GM12878 (cell line): Measurements from ENCODE around the gene NUP50. TPM values are rescaled to one million over a fixed set of nuclear protein-coding genes. Genes with fewer than 3 reads are reported as not detected.
A peak's percentile ranks its signal among the peaks of the same experiment; 100 is the strongest.

Experiments
- ATAC-seq: fragments of 200-7000 bp; cut with Tn5 transposase; 3 replicates; pipeline ENCODE4 v1.9.1; 2020; ENCODE audit warnings: mild to moderate bottlenecking, moderate library complexity
- BruUV-seq: library from RNA; stranded (reverse); fragments of 400-500 nt; replicated peaks from 2 replicates; lab custom pipeline; 2021; lab: Mats Ljungman, UMichigan
- CTCF ChIA-PET: fragments of 300-600 bp; sonication (Branson Sonifier 250); formaldehyde crosslinking; extraction: SDS; loops from one replicate; lab custom pipeline; 2021; ENCODE audit warnings: inconsistent platforms; lab: Yijun Ruan, JAX
- POLR2A ChIA-PET: fragments of 350-600 bp; formaldehyde crosslinking; extraction: SDS; loops from one replicate; lab custom pipeline; 2021; ENCODE audit warnings: inconsistent platforms; lab: Charles Lee
- RAD21 ChIA-PET: fragments of 300-600 bp; sonication (Branson Sonifier 250); formaldehyde crosslinking; loops from one replicate; lab custom pipeline; 2023; ENCODE audit warnings: antibody characterized with exemption; ENCODE audit not compliant: unreplicated experiment; lab: Charles Lee
- SMC1A ChIA-PET: fragments of 300-600 bp; sonication (Branson Sonifier 250); formaldehyde crosslinking; loops from one replicate; lab custom pipeline; 2023; ENCODE audit not compliant: unreplicated experiment, uncharacterized antibody; lab: Charles Lee
- DNase-seq: peaks from one replicate; pipeline ENCODE4 v3.0.0-alpha.2; 2011; ENCODE audit warnings: low read depth, low spot score
- FAIRE-seq: peaks from 3 replicates; lab custom pipeline; 2011; peaks lifted over from hg19 to GRCh38; lab: Jason Lieb, UNC
- H2AFZ ChIP-seq: 2 replicates; pipeline ENCODE4 v1.6.0; 2011; ENCODE audit warnings: low read depth, low read length, control low read depth; ENCODE audit not compliant: control insufficient read depth
- H3K27ac ChIP-seq: 2 replicates; pipeline ENCODE4 v1.5.1; 2011; ENCODE audit warnings: control low read depth; ENCODE audit not compliant: control insufficient read depth, insufficient read depth
- H3K27me3 ChIP-seq, 2 experiments: replicated peaks in 1 of 2; 2 replicates each; pipeline versions ENCODE4 v1.6.0 to v1.6.1; 2011; ENCODE audit warnings: low read length in 1 of 2; ENCODE audit not compliant: control insufficient read depth in 2 of 2, insufficient read depth in 2 of 2
- H3K36me3 ChIP-seq, 2 experiments: 2 replicates each; pipeline ENCODE4 v1.5.1; 2011; ENCODE audit warnings: low read length in 1 of 2; ENCODE audit not compliant: control insufficient read depth in 2 of 2, insufficient read depth in 2 of 2
- H3K4me1 ChIP-seq: 2 replicates; pipeline ENCODE4 v1.6.1; 2011; ENCODE audit warnings: mild to moderate bottlenecking, low read length, moderate library complexity, mixed read lengths; ENCODE audit not compliant: control insufficient read depth, insufficient read depth
- H3K4me2 ChIP-seq: 2 replicates; pipeline ENCODE4 v1.6.0; 2011; ENCODE audit warnings: control low read depth; ENCODE audit not compliant: control insufficient read depth, insufficient read depth
- H3K4me3 ChIP-seq: fragments of 200-600 bp; sonication (generic); 2 replicates; pipeline ENCODE4 v1.5.1; 2016
- H3K79me2 ChIP-seq: 2 replicates; pipeline ENCODE4 v1.6.0; 2011; ENCODE audit warnings: low read length; ENCODE audit not compliant: control insufficient read depth, insufficient read depth
- H3K9ac ChIP-seq: 2 replicates; pipeline ENCODE4 v1.8.0; 2011; ENCODE audit warnings: low read length, control low read depth, mixed read lengths; ENCODE audit not compliant: control insufficient read depth, insufficient read depth
- H3K9me3 ChIP-seq: replicated peaks from 3 replicates; pipeline ENCODE4 v1.5.1; 2011; ENCODE audit warnings: mild to moderate bottlenecking, low read length; ENCODE audit not compliant: control insufficient read depth, insufficient read depth
- H4K20me1 ChIP-seq: 2 replicates; pipeline ENCODE4 v1.6.0; 2011; ENCODE audit not compliant: control insufficient read depth, insufficient read depth
- BHLHE40 ChIP-seq, 2 experiments: fragments of 450-650 bp in 1 of 2; IDR thresholded peaks; 2 replicates each; pipeline ENCODE4 v1.6.1; 2011 to 2017; ENCODE audit warnings: low read depth in 2 of 2, borderline replicate concordance in 1 of 2, improper control_type of control experiment in 1 of 2, low read length in 1 of 2, mild to moderate bottlenecking in 1 of 2
- CREM ChIP-seq: IDR thresholded peaks from 2 replicates; pipeline ENCODE4 v1.6.1; 2014; ENCODE audit warnings: antibody characterized with exemption, low read depth
- HDGF ChIP-seq: fragments of 450-650 bp; IDR thresholded peaks from 2 replicates; pipeline ENCODE4 v1.6.1; 2016; ENCODE audit warnings: antibody characterized with exemption
- IRF4 ChIP-seq: IDR thresholded peaks from 2 replicates; pipeline ENCODE4 v1.6.1; 2011; ENCODE audit warnings: low read depth, low read length
- JUND ChIP-seq: IDR thresholded peaks from 2 replicates; pipeline ENCODE4 v1.6.1; 2012; ENCODE audit warnings: low read depth, mild to moderate bottlenecking, low read length, improper control_type of control experiment, moderate library complexity
- POLR2A ChIP-seq: IDR thresholded peaks from 2 replicates; pipeline ENCODE4 v1.6.1; 2011; ENCODE audit warnings: low read depth, mild to moderate bottlenecking, low read length
- SPI1 ChIP-seq: IDR thresholded peaks from 2 replicates; pipeline ENCODE4 v1.6.1; 2011; ENCODE audit warnings: low read depth, mild to moderate bottlenecking, low read length, moderate library complexity, borderline replicate concordance; ENCODE audit not compliant: insufficient read depth
- YBX1 ChIP-seq: fragments of 450-650 bp; IDR thresholded peaks from 2 replicates; pipeline ENCODE4 v1.6.1; 2016; ENCODE audit warnings: antibody characterized with exemption
- ZSCAN29 ChIP-seq: fragments of 450-650 bp; IDR thresholded peaks from 2 replicates; pipeline ENCODE4 v1.6.1; 2017; ENCODE audit warnings: mild to moderate bottlenecking, moderate library complexity
- WGBS: methylation state at CpG from one replicate; pipeline ENCODE4 v1.1.6; 2016; ENCODE audit warnings: low lambda C conversion rate; ENCODE audit not compliant: insufficient replicate concordance, insufficient coverage; ENCODE audit errors: missing lambda C conversion rate; 5-methylcytosine and 5-hydroxymethylcytosine counted together
- in situ Hi-C: fragments of 300-500 bp; cut with MboI; formaldehyde crosslinking; loops from 9 replicates; pipeline ENCODE4 v1.14.3; 2018; ENCODE audit warnings: mixed read lengths
- intact Hi-C: fragments of 100-400 bp; cut with micrococcal nuclease; formaldehyde crosslinking; loops from one replicate; pipeline ENCODE4 v1.14.2; 2022; ENCODE audit not compliant: unreplicated experiment
- polyA plus RNA-seq, 11 experiments: library from polyadenylated mRNA; depleted of rRNA in 4 of 11; unstranded in 6 of 11; stranded (reverse) in 5 of 11; fragments of >200 nt; fragmentation: Nextera tagmentation in 4 of 11; fragmentation: Illumina TruSeq in 1 of 11; extraction: Ambion mirVana in 4 of 11; extraction: Trizol in 1 of 11; gene quantifications; 1 replicate in 1 of 11; 2 replicates in 10 of 11; pipeline versions ENCODE4 v1.2.1 to v1.2.3, GENCODE V29; 2011 to 2016; ENCODE audit warnings: inconsistent platforms in 2 of 11, missing spikeins in 2 of 11, low read depth in 1 of 11
- total RNA-seq, 4 experiments: library from RNA; depleted of rRNA in 3 of 4; stranded (reverse); fragments of >200 nt in 3 of 4; fragmentation: Illumina TruSeq in 1 of 4; extraction: Trizol in 1 of 4; gene quantifications; 2 replicates each; pipeline versions ENCODE4 v1.2.1 to v1.2.3, GENCODE V29; 2013 to 2021
- TF ChIP-seq, protein P1 (sequence below): IDR thresholded peaks from 2 replicates; pipeline ENCODE4 v1.6.1; 2011; ENCODE audit warnings: mild to moderate bottlenecking, low read depth, low read length, moderate library complexity; ENCODE audit not compliant: insufficient replicate concordance
- TF ChIP-seq, protein P2 (sequence below): IDR thresholded peaks from 2 replicates; pipeline ENCODE4 v1.6.1; 2012; ENCODE audit warnings: low read length, inconsistent platforms
- TF ChIP-seq, protein P3 (sequence below): fragments of 450-650 bp; formaldehyde crosslinking; IDR thresholded peaks from 2 replicates; pipeline ENCODE4 v1.5.0; 2022; ENCODE audit warnings: mild to moderate bottlenecking, missing genetic modification characterization

NUP50 gene
- total and polyA plus RNA-seq, 10 of the 15 experiments (the other 5 are each of a cell fraction or from before 2014, with no cell fraction given), result 36.8 to 125 (median 78.8) TPM

DNA sequence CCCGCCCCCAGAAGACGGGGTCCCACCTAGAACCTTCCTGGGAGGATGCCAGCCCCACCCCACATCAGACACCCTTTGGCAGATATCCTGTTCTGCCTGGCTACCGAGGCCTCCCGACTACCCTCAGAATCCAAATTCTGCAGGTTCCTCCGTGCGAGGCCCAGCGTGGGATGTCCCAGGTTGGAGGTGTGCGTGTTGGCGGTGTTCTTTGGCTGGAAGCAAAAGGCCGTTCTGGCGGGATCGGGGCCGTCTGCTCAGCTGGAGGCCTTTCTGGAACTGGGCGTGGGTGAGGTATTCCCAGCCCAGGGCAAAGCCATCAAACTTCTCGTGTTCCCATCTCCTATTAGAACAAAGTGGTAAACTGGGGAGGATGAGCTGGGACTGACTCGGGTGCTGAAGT lies 32.6 kb downstream of the NUP50 start (continued):
- TF ChIP-seq, protein P1, sequence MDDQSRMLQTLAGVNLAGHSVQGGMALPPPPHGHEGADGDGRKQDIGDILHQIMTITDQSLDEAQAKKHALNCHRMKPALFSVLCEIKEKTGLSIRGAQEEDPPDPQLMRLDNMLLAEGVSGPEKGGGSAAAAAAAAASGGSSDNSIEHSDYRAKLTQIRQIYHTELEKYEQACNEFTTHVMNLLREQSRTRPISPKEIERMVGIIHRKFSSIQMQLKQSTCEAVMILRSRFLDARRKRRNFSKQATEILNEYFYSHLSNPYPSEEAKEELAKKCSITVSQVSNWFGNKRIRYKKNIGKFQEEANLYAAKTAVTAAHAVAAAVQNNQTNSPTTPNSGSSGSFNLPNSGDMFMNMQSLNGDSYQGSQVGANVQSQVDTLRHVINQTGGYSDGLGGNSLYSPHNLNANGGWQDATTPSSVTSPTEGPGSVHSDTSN, result no peak
- TF ChIP-seq JUND (no peak), ZSCAN29 (no peak), SPI1 (no peak), IRF4 (no peak), YBX1 (no peak), HDGF (no peak), BHLHE40 (IDR thresholded peaks at IDR 0.05; ENCODE audit: borderline replicate concordance in 1 of 2, low read depth in 2 of 2, low read length in 1 of 2) (no peak), CREM (no peak)
- TF ChIP-seq, protein P2, sequence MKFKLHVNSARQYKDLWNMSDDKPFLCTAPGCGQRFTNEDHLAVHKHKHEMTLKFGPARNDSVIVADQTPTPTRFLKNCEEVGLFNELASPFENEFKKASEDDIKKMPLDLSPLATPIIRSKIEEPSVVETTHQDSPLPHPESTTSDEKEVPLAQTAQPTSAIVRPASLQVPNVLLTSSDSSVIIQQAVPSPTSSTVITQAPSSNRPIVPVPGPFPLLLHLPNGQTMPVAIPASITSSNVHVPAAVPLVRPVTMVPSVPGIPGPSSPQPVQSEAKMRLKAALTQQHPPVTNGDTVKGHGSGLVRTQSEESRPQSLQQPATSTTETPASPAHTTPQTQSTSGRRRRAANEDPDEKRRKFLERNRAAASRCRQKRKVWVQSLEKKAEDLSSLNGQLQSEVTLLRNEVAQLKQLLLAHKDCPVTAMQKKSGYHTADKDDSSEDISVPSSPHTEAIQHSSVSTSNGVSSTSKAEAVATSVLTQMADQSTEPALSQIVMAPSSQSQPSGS, result no peak

DNA sequence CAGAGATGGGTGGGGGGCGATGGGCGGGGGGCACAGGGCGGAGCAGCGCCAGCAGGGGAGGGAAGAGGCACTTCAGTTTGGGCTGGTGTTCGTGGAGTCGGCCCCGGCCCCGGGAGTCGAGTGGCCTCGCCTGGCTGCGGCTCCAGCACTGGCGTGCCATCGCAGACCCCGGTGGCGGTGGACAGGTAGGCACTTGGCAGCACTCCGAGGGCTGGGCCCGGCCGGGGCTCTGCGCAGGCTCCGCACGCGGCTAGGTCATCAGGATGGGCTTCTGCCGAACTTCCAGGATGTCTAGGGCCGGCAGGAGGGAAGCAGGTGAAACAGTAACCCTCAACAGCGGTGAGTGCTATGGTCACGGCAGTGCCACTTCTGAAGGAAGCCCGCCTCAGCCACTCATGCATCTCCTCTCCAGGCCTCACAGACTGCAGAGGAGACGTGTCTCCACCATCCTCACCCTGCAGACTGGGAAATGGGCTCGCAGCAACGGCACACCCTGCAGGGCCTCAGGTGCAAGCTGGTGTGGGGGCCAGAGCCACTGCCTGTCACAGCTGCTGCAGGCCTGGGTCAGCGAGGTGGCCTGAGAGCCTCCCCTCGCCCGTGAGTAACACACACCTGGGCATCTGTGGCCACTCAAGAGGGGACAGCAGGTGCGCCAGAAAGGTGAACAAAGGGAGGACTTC lies 33.3 kb downstream of the NUP50 start:
- FAIRE-seq (no peak), DNase-seq (no peak), ATAC-seq (no peak)
- RAD21 ChIA-PET, result no interaction called here
- over 99% methylated on average over 22 of the region's 34 CpGs for WGBS
- Histone ChIP-seq H3K27me3 (no peaks in the 10 kb centered on the region), H3K4me1 (no peaks in the 10 kb centered on the region), H3K79me2 (no peaks in the 10 kb centered on the region), H3K27ac (no peak overlapping the region), H4K20me1 (no peaks in the 10 kb centered on the region), H3K4me2 (no peak overlapping the region), H3K9ac (no peak overlapping the region), H3K36me3 (peaks cover 16 to 33% of the 10 kb centered on the region in 2 experiments), H2AFZ (no peak overlapping the region), H3K4me3 (no peak overlapping the region), H3K9me3 (no peaks in the 10 kb centered on the region)
- CTCF ChIA-PET, result no interaction called here
- POLR2A ChIA-PET, result no interaction called here
- intact Hi-C loops, result no loop called here
- SMC1A ChIA-PET, result no interaction called here
- TF ChIP-seq, protein P3, sequence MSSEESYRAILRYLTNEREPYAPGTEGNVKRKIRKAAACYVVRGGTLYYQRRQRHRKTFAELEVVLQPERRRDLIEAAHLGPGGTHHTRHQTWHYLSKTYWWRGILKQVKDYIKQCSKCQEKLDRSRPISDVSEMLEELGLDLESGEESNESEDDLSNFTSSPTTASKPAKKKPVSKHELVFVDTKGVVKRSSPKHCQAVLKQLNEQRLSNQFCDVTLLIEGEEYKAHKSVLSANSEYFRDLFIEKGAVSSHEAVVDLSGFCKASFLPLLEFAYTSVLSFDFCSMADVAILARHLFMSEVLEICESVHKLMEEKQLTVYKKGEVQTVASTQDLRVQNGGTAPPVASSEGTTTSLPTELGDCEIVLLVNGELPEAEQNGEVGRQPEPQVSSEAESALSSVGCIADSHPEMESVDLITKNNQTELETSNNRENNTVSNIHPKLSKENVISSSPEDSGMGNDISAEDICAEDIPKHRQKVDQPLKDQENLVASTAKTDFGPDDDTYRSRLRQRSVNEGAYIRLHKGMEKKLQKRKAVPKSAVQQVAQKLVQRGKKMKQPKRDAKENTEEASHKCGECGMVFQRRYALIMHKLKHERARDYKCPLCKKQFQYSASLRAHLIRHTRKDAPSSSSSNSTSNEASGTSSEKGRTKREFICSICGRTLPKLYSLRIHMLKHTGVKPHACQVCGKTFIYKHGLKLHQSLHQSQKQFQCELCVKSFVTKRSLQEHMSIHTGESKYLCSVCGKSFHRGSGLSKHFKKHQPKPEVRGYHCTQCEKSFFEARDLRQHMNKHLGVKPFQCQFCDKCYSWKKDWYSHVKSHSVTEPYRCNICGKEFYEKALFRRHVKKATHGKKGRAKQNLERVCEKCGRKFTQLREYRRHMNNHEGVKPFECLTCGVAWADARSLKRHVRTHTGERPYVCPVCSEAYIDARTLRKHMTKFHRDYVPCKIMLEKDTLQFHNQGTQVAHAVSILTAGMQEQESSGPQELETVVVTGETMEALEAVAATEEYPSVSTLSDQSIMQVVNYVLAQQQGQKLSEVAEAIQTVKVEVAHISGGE, result no peak
- peak; percentile 38 for TF ChIP-seq POLR2A
- BruUV-seq, result no TSS peak
- in situ Hi-C loops, result no loop called here
